ENCODE measurements around the gene TTC33.
"Not testable (repeated sequence)": the region's sequence is repeated elsewhere in the genome, so short reads cannot be mapped to it uniquely, and the experiment has no call there.

TTC33 gene

GRCh38 chr5:40779561-40779960, 23.8 kb upstream of the TTC33 start:
- no peak for DNase-seq

- DNase-seq, result no peak
These were observed 22.4 kb upstream of the TTC33 start for GRCh38 chr5:40778133-40778532.

- DNase-seq, result no peak
These were observed 20.9 kb upstream of the TTC33 start for GRCh38 chr5:40776658-40776977.

- no peak for DNase-seq
These were observed 20.3 kb upstream of the TTC33 start for GRCh38 chr5:40775846-40776657.

GRCh38 chr5:40775085-40775845, 19.5 kb upstream of the TTC33 start:
- DNase-seq, result no peak

- DNase-seq, result no peak
These were observed 18.9 kb upstream of the TTC33 start for GRCh38 chr5:40774623-40775022.

- DNase-seq, result no peak
These were observed 15.0 kb upstream of the TTC33 start for GRCh38 chr5:40770764-40771163.

GRCh38 chr5:40762705-40763104, 6.9 kb upstream of the TTC33 start:
- DNase-seq, result no peak

- no peak for DNase-seq
These were observed 1.6 kb upstream of the TTC33 start for GRCh38 chr5:40757400-40757799.

- peak; percentile 21 to 29 for DNase-seq
These were observed 711 bp downstream of the TTC33 start for GRCh38 chr5:40755093-40755406.

GRCh38 chr5:40754381-40755092, 1.2 kb downstream of the TTC33 start:
- no peak for DNase-seq

GRCh38 chr5:40746703-40747102, 9.1 kb downstream of the TTC33 start:
- DNase-seq, result no peak

GRCh38 chr5:40743771-40744170, 12.0 kb downstream of the TTC33 start:
- no peak for DNase-seq

GRCh38 chr5:40738502-40738901, 17.3 kb downstream of the TTC33 start:
- DNase-seq, result no peak

- no peak for DNase-seq
These were observed 19.5 kb downstream of the TTC33 start for GRCh38 chr5:40736103-40736875.

GRCh38 chr5:40735609-40736008, 20.2 kb downstream of the TTC33 start:
- DNase-seq, result no peak

- DNase-seq, result no peak
These were observed 20.8 kb downstream of the TTC33 start for GRCh38 chr5:40734986-40735385.

- DNase-seq, result no peak
These were observed 21.7 kb downstream of the TTC33 start for GRCh38 chr5:40733879-40734563.

GRCh38 chr5:40733434-40733833, 22.3 kb downstream of the TTC33 start:
- DNase-seq, result no peak

- not testable (repeated sequence) for DNase-seq
These were observed 33.3 kb downstream of the TTC33 start for GRCh38 chr5:40722497-40722911.

GRCh38 chr5:40720069-40720468, 35.7 kb downstream of the TTC33 start:
- no peak for DNase-seq

GRCh38 chr5:40717281-40717680, 38.5 kb downstream of the TTC33 start:
- DNase-seq, result no peak

GRCh38 chr5:40716590-40716989, 39.2 kb downstream of the TTC33 start:
- DNase-seq, result no peak

All from NCI-H187 (cell line).